ENCODE results near the gene SDCCAG8.

DNA sequence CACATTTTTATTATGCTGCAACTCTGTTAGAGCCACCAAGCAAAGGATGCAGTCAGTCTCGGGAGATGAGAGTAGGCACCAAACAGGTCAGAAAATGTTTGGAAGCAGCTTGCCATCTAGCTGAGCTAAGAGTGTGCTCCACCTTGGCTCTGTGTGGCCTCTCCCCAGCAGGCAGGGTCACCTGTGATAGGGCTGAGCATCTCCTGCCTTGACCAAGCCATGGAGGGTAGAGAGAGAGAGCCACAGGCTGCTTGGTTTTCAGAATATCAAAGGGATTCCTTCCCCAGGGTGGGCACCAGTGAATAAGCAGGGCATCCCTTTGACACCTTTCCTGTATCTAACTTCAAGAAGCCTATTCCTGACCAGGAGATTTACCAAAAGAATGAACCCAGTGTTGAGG is 135.5 kb downstream of the SDCCAG8 start:
- TF ChIP-seq POLR2A (IDR thresholded peaks at IDR 0.05) (no peak), CTCF (IDR thresholded peaks at IDR 0.05) (no peak)

Data from Peyer's patch (tissue), 4 donors.